ENCODE measurements around the gene ZKSCAN1.

DNA sequence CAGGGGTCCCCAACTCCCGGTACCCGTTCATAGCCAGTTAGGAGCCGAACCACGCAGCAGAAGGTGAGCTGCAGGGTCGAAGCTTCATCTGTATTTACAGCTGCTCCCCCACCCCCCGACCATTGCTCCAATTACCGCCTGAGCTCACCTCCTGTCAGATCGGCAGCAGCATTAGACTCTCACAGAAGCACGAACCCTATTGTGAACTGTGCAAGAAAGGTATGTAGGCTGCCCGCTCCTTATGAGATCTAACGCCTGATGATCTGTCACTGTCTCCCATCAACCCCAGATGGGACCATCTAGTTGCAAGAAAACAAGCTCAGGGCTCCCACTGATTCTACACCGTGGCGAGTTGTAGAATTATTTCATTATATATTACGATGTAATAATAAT is 24.9 kb upstream of the ZKSCAN1 start:
- TF ChIP-seq, protein P1, sequence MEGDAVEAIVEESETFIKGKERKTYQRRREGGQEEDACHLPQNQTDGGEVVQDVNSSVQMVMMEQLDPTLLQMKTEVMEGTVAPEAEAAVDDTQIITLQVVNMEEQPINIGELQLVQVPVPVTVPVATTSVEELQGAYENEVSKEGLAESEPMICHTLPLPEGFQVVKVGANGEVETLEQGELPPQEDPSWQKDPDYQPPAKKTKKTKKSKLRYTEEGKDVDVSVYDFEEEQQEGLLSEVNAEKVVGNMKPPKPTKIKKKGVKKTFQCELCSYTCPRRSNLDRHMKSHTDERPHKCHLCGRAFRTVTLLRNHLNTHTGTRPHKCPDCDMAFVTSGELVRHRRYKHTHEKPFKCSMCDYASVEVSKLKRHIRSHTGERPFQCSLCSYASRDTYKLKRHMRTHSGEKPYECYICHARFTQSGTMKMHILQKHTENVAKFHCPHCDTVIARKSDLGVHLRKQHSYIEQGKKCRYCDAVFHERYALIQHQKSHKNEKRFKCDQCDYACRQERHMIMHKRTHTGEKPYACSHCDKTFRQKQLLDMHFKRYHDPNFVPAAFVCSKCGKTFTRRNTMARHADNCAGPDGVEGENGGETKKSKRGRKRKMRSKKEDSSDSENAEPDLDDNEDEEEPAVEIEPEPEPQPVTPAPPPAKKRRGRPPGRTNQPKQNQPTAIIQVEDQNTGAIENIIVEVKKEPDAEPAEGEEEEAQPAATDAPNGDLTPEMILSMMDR (IDR thresholded peaks at IDR 0.05; ENCODE audit: low read length), result no peak
- no peak for TF ChIP-seq EZH2 (IDR thresholded peaks at IDR 0.05; ENCODE audit: borderline replicate concordance, low read length)

Data from OCI-LY1 (cell line).